Measurements from ENCODE around the gene SPDYE18.
"Not testable (repeated sequence)": the region's sequence is repeated elsewhere in the genome, so short reads cannot be mapped to it uniquely, and the experiment has no call there.

- TF ChIP-seq CTCF (IDR thresholded peaks at IDR 0.05; ENCODE audit: insufficient read depth, low read length); POLR2AphosphoS5 (IDR thresholded peaks at IDR 0.05; ENCODE audit: low read depth): not testable (repeated sequence)
These were observed 60.3 kb downstream of the SPDYE18 start for GRCh38 chr7:77002104-77002503.

All from HL-60 (cell line).